ENCODE results near the gene TCEANC2.

TCEANC2 gene

DNA sequence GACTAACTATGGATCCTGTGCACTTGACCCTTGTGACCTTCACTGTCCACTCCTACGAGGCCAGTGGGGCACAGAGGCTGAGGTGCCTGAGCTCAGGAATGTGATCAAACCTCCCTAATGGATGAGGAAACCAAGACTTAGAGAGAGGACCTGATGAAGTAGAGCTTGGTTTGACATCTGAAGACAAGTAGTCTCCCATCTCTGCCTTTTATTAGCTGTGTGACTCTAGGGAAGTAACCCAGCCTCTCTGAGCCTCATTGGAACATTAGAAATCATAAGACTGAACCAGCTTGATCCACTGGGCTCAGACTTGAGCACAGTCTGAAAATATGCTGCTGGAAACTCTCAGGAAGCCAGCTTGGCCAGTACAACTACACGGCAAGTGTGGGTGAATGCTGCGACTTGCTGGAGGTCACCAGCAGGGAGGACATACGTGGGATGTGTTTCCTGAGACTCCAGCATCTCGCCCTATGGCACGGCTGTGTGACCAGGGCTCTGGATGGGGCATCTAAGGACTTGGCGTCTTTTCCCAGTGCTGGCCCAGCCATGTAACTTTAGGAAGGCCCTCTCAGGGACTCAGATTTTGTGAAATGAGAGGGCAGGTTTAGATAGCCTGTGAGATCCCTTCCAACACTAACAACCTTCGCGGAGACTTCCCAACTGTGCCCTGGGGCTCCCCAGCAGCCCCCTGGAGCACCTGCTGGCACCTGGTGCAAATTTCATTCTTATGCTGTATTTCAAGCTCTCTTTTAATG, 88.9 kb downstream of the TCEANC2 start:
- H3K4me1 Mint-ChIP-seq = no peaks in the 10 kb centered on the region
- no peak for ATAC-seq

DNA sequence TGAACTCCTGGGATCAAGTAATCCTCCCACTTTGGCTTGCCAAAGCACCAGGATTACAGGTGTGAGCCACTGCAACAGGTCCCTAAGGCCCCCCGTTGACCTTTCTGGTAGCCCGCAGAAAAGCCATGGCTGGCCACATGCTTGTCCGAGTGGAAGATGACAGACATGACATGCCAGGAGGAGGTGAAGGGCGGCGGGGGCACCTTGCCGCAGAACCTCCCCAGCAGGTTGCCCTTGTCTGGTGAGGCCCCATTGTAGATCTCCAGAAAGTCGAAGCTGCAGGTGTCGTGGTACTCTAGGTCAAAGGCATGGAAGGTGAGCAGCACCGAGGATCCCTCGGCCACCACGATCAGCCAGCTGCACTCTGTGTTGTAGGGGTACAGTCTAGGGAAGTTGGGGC, 91.0 kb downstream of the TCEANC2 start:
- DNase-seq (ENCODE audit: low spot score in 2 of 2) = no peak
- Mint-ChIP-seq H3K36me3 (no peaks in the 10 kb centered on the region), H3K4me1 (no peaks in the 10 kb centered on the region), H3K9me3 (no peaks in the 10 kb centered on the region), H3K27ac (no peak overlapping the region), H3K4me3 (no peak overlapping the region)
- ATAC-seq = no peak

More for the DNA sequence above, 88.9 kb downstream of the TCEANC2 start:
- H3K27ac Mint-ChIP-seq = no peak overlapping the region
- H3K36me3 Mint-ChIP-seq = no peaks in the 10 kb centered on the region
- no peak for DNase-seq (ENCODE audit: low spot score in 2 of 2)
- H3K4me3 Mint-ChIP-seq = no peak overlapping the region
- no peaks in the 10 kb centered on the region for H3K9me3 Mint-ChIP-seq

DNA sequence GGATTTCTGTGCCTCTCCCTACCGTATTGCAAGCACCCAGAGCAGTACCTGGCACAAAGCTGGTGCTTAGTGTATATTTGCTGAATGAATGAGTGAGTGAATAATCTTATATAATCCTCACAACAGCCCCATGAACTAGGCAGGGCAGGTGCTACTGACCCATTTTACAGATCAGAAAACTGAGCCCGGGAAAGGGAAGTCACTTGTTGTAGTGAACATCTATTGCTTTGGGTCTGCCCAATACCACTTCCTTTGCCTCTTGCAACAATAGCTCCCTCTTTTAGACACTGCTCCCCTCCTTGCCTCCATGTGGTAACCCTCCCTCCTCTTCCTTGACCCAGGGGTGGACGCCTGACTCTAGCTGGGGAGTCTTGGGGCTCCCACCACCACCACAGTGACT, 96.3 kb downstream of the TCEANC2 start:
- no peak for DNase-seq (ENCODE audit: low spot score in 2 of 2)
- H3K4me1 Mint-ChIP-seq = peaks cover 7% of the 10 kb centered on the region
- H3K4me3 Mint-ChIP-seq = no peak overlapping the region
- no peak overlapping the region for H3K27ac Mint-ChIP-seq
- H3K36me3 Mint-ChIP-seq = no peaks in the 10 kb centered on the region
- no peak for ATAC-seq
- no peaks in the 10 kb centered on the region for H3K9me3 Mint-ChIP-seq

DNA sequence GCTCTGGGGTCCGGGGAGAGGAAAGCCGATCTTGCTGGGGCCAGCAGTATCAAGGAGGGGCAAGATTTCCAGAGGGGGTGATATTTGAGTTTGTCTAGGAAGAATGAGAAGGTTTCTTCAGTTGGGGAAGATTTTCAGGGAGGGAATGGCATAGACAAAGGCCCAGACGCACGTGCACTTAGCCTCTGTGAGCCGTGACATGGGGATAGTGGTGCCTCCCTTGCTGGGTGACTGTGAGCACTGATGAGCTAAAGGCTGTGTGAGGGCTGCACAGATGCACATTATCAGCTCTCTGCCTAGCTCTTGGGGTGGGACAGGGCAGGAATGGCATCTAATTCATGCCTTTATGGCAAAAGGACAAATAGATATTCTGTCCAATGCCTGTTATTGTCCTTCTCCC, 97.6 kb downstream of the TCEANC2 start:
- Mint-ChIP-seq H3K4me3 (no peak overlapping the region), H3K27ac (no peak overlapping the region)
- DNase-seq (ENCODE audit: low spot score in 2 of 2) = no peak

DNA sequence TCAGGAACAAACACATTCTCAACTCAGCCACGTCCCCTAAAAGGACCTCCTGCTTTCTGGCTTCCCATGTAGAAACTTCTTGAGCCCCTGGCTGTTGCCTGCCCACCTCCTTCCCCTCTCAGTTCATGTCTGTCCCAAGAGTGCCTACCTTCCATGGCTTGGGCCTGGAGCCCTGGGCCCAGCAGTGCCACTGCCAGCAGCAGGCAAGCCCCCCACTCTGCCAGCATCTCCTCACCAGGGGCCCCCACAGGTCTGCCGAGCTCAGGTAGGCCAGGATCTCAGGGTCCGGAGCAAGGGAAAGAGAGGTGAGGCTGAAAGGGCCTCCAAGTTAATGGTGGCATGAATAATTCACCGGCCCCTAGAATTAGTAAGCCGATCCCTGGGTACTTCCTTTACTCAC, 99.3 kb downstream of the TCEANC2 start, which contains the start of gene CDCP2:
Gene CDCP2 (minus strand): TSS at position 305 of the 400 bp plus-strand sequence. CDS start 78 bp downstream, at position 227.
- no peaks in the 10 kb centered on the region for H3K9me3 Mint-ChIP-seq
- H3K4me3 Mint-ChIP-seq = no peak within 1 kb of the TSS
- ATAC-seq (no peak), DNase-seq (ENCODE audit: low spot score in 2 of 2) (no peak)
- H3K36me3 Mint-ChIP-seq = no peaks in the 10 kb centered on the region
- no peak within 1 kb of the TSS for H3K27ac Mint-ChIP-seq
- H3K4me1 Mint-ChIP-seq = peaks cover 7% of the 10 kb centered on the region

More for the DNA sequence above, 97.6 kb downstream of the TCEANC2 start:
- H3K9me3 Mint-ChIP-seq = no peaks in the 10 kb centered on the region
- H3K36me3 Mint-ChIP-seq = no peaks in the 10 kb centered on the region
- H3K4me1 Mint-ChIP-seq = peaks cover 7% of the 10 kb centered on the region
- no peak for ATAC-seq

DNA sequence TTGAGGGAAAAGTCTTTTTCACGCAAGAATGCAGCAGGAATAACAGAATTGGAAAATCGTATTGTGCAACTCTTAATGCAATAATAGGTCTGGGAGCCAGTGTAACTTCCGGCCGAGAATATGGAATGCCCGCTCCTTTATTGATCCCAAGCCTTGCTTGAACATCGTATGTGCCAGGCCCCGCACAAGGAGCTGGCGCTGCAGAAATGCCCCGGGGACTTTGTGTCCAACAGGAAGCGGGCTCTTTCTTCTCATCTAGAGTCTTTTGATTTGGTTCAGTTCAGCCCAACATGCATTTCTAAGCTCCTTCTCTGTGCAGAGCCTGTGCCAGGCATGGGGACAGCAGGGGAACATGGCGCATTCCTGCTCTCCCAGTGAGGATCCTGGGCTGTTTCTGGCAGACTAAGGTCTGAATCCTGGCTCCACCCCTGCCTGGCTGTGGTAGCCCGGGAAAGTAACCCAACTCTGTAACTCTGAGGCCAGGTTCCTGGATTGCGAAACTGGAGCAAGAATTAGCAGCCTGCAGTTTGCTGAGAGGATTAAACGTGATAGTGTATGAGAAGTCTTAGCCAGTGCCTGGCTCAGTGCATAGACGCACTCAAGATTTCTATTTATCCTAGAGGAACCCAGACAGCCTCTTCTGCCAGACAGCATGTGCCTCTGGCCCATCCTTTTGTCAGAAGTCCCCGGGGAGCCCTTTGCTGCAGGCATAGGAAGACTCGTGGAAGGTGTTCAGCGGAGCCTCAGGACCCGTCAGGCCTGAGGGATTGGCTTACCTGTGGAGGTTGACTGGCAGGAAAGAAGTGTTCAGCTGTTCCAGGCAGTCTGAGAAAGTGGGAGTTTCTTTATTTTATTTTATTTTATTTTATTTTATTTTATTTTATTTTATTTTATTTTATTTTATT, 100.4 kb downstream of the TCEANC2 start:
- Mint-ChIP-seq H3K36me3 (no peaks in the 10 kb centered on the region), H3K9me3 (no peaks in the 10 kb centered on the region), H3K4me3 (no peak overlapping the region), H3K27ac (no peak overlapping the region), H3K4me1 (peaks cover 7% of the 10 kb centered on the region)
- ATAC-seq = no peak
- DNase-seq (ENCODE audit: low spot score in 2 of 2) = no peak

All from stimulated activated effector memory CD8-positive, alpha-beta T cell treated with anti-CD3 and anti-CD28 coated beads, Interleukin-12 subunit alpha, Interleukin-12 subunit beta, amount 100 ng/mL, for 72 hours (primary cell).